ENCODE data around the gene SALL3.

GRCh38 chr18:78979730-78980278 lies at the start of gene SALL3:
- no peak for TF ChIP-seq POLR2AphosphoS5 (IDR thresholded peaks at IDR 0.05)
- no peak for TF ChIP-seq CTCF (IDR thresholded peaks at IDR 0.05 in 8 of 11, conservative IDR thresholded peaks at IDR 0.05 in 3 of 11)
